Ishikawa (cell line): ENCODE measurements around the gene ARRB1.

Source experiments
- CEBPB ChIP-seq: IDR thresholded peaks from 2 replicates; pipeline ENCODE4 v1.6.1; 2012
- CREB1 ChIP-seq: IDR thresholded peaks from 2 replicates; pipeline ENCODE4 v1.6.1; 2012; ENCODE audit warnings: low read depth
- EGR1 ChIP-seq: IDR thresholded peaks from 2 replicates; pipeline ENCODE4 v1.6.1; 2012
- EP300 ChIP-seq: IDR thresholded peaks from 2 replicates; pipeline ENCODE4 v1.6.1; 2012; ENCODE audit warnings: borderline replicate concordance
- FOXM1 ChIP-seq: IDR thresholded peaks from 2 replicates; pipeline ENCODE4 v1.6.1; 2012; ENCODE audit warnings: low read depth, borderline replicate concordance
- MAX ChIP-seq: IDR thresholded peaks from 2 replicates; pipeline ENCODE4 v1.6.1; 2012
- NFIC ChIP-seq: IDR thresholded peaks from 2 replicates; pipeline ENCODE4 v1.6.1; 2012
- RAD21 ChIP-seq: IDR thresholded peaks from 2 replicates; pipeline ENCODE4 v1.6.1; 2012; ENCODE audit warnings: low read depth
- REST ChIP-seq: IDR thresholded peaks from 2 replicates; pipeline ENCODE4 v1.6.1; 2012; ENCODE audit warnings: low read depth, mild to moderate bottlenecking
- TAF1 ChIP-seq: IDR thresholded peaks from 2 replicates; pipeline ENCODE4 v1.6.1; 2012; ENCODE audit warnings: low read depth, mild to moderate bottlenecking
- TCF12 ChIP-seq: IDR thresholded peaks from 2 replicates; pipeline ENCODE4 v1.6.1; 2012; ENCODE audit warnings: low read depth
- TEAD4 ChIP-seq: IDR thresholded peaks from 2 replicates; pipeline ENCODE4 v1.6.1; 2012
- USF1 ChIP-seq: IDR thresholded peaks from 2 replicates; pipeline ENCODE4 v1.6.1; 2012
- YY1 ChIP-seq: IDR thresholded peaks from 2 replicates; pipeline ENCODE4 v1.6.1; 2012; ENCODE audit warnings: low read depth
- ZBTB7A ChIP-seq: IDR thresholded peaks from 2 replicates; pipeline ENCODE4 v1.6.1; 2012; ENCODE audit warnings: low read depth

Gene ARRB1

GRCh38 chr11:75301601-75302345 lies 49.7 kb downstream of the ARRB1 start:
- TF ChIP-seq USF1 (no peak), TCF12 (no peak), REST (no peak), ZBTB7A (no peak), NFIC (no peak), FOXM1 (no peak), CREB1 (no peak), MAX (no peak), RAD21 (no peak), EP300 (no peak), YY1 (no peak), TAF1 (no peak), TEAD4 (no peak), EGR1 (no peak), CEBPB (no peak)

- no peak for TF ChIP-seq NFIC
Measured at GRCh38 chr11:75301131-75301530, 50.3 kb downstream of the ARRB1 start.

GRCh38 chr11:75298976-75299260 lies 52.5 kb downstream of the ARRB1 start:
- TF ChIP-seq YY1 (no peak), EP300 (no peak), NFIC (no peak), TCF12 (no peak), TAF1 (no peak), FOXM1 (no peak), ZBTB7A (no peak), TEAD4 (no peak), CEBPB (no peak), USF1 (no peak), EGR1 (no peak), CREB1 (no peak)

GRCh38 chr11:75298191-75298975 lies 53.1 kb downstream of the ARRB1 start:
- TF ChIP-seq REST (no peak), EGR1 (no peak), MAX (no peak), ZBTB7A (no peak), CEBPB (no peak), TAF1 (no peak), NFIC (no peak), RAD21 (no peak), TCF12 (no peak), CREB1 (no peak), USF1 (no peak)

- TF ChIP-seq USF1 = peak; percentile 81
- no peak for TF ChIP-seq NFIC
- no peak for TF ChIP-seq YY1
Measured at GRCh38 chr11:75293903-75294302, 57.6 kb downstream of the ARRB1 start.
